Muscle of back (tissue), 11 donors: Measurements from ENCODE around the gene SEH1L. TPM values are rescaled to one million over a fixed set of nuclear protein-coding genes. Genes with fewer than 3 reads are reported as not detected.

Experiments
- DNase-seq, 3 donors: peaks; one replicate each; pipeline versions ENCODE4 v3.0.0 to v3.0.0-alpha.2; 2013
- polyA plus RNA-seq, 10 donors: library from polyadenylated mRNA; unstranded; fragments of 120-200 nt; gene quantifications; one replicate each; pipeline ENCODE4 v1.2.1, GENCODE V29; 2013; ENCODE audit not compliant: insufficient read length in 10 of 10

The SEH1L gene
- polyA plus RNA-seq, 10 donors, result 24.1 to 32.4 (median 28.1) TPM

- peak in 1 of 3 donors; percentile 6 for DNase-seq
Measured at GRCh38 chr18:13035249-13035914, 87.6 kb downstream of the SEH1L start.

GRCh38 chr18:13036622-13037320, 89.0 kb downstream of the SEH1L start:
- no peak for DNase-seq

Other genes starting within 250 kb of the SEH1L start
- gene CEP76, start 245.3 kb upstream of the SEH1L start, polyA plus RNA-seq, result 1 to 10 TPM; 4.5 to 7.6 (median 5.8) TPM
- 10 to 100 TPM; 47.1 to 56.7 (median 52.4) TPM for gene PSMG2, start 245.0 kb upstream of the SEH1L start, polyA plus RNA-seq
- gene PTPN2, start 63.8 kb upstream of the SEH1L start, polyA plus RNA-seq, result 10 to 100 TPM; 21.4 to 37.7 (median 30.2) TPM
- gene CEP192, start 43.4 kb downstream of the SEH1L start, polyA plus RNA-seq, result 10 to 100 TPM; 17.4 to 35.3 (median 22.4) TPM